DOHH2 (cell line): ENCODE measurements around the gene TBC1D16.

Experiments
- H3F3A ChIP-seq: fragments of 200-600 bp; sonication (generic), shearing (Covaris generic); 2 replicates; pipeline ENCODE4 v1.6.0; 2016; ENCODE audit warnings: antibody characterized with exemption, mild to moderate bottlenecking; ENCODE audit not compliant: control insufficient read depth, insufficient read depth
- H3K27ac ChIP-seq: fragments of 200-600 bp; sonication (generic); 2 replicates; pipeline ENCODE4 v1.5.1; 2014; ENCODE audit warnings: low read depth, mild to moderate bottlenecking, low read length, moderate library complexity
- H3K27me3 ChIP-seq: fragments of 200-600 bp; sonication (generic); 2 replicates; pipeline ENCODE4 v1.6.1; 2014; ENCODE audit warnings: mild to moderate bottlenecking, low read length, mixed read lengths; ENCODE audit not compliant: control insufficient read depth
- H3K36me3 ChIP-seq: fragments of 200-600 bp; sonication (generic); 2 replicates; pipeline ENCODE4 v1.6.1; 2014; ENCODE audit warnings: mild to moderate bottlenecking, low read length, moderate library complexity, mixed read lengths; ENCODE audit not compliant: control insufficient read depth
- H3K4me1 ChIP-seq: fragments of 200-600 bp; sonication (generic); 2 replicates; pipeline ENCODE4 v1.6.1; 2014; ENCODE audit warnings: mild to moderate bottlenecking, low read length, mixed read lengths; ENCODE audit not compliant: control insufficient read depth
- H3K4me2 ChIP-seq: fragments of 200-600 bp; sonication (generic); 2 replicates; pipeline ENCODE4 v1.6.0; 2014; ENCODE audit warnings: mild to moderate bottlenecking, low read length, moderate library complexity
- H3K4me3 ChIP-seq: fragments of 200-600 bp; sonication (generic); 2 replicates; pipeline ENCODE4 v1.5.1; 2014; ENCODE audit warnings: mild to moderate bottlenecking, low read length, mixed read lengths
- H3K79me2 ChIP-seq: fragments of 200-600 bp; sonication (generic); 2 replicates; pipeline ENCODE4 v1.6.1; 2014; ENCODE audit warnings: mild to moderate bottlenecking, low read length, mixed read lengths; ENCODE audit not compliant: control insufficient read depth
- H3K9me2 ChIP-seq: fragments of 200-600 bp; sonication (generic); replicated peaks from 2 replicates; pipeline ENCODE4 v1.6.1; 2014; ENCODE audit warnings: mild to moderate bottlenecking, low read length, mixed read lengths; ENCODE audit not compliant: control insufficient read depth
- H3K9me3 ChIP-seq: fragments of 200-600 bp; sonication (generic); 2 replicates; pipeline ENCODE4 v1.6.1; 2014; ENCODE audit warnings: antibody characterized with exemption, low read length, mixed read lengths; ENCODE audit not compliant: control insufficient read depth, insufficient read depth
- H4K20me1 ChIP-seq: fragments of 200-600 bp; sonication (generic); 2 replicates; pipeline ENCODE4 v1.6.0; 2014; ENCODE audit warnings: low read depth, mild to moderate bottlenecking, antibody characterized with exemption, low read length, moderate library complexity; ENCODE audit not compliant: control insufficient read depth, insufficient read depth
- EZH2phosphoT487 ChIP-seq: fragments of 200-600 bp; sonication (generic); IDR thresholded peaks from 2 replicates; pipeline ENCODE4 v1.6.1; 2017; ENCODE audit warnings: borderline replicate concordance, mild to moderate bottlenecking, antibody characterized with exemption, low read length, moderate library complexity, mixed read lengths
- TF ChIP-seq, protein P1 (sequence below): fragments of 200-600 bp; sonication (generic); IDR thresholded peaks from one replicate; pipeline ENCODE4 v1.5.1; 2014; ENCODE audit warnings: antibody characterized with exemption, mild to moderate bottlenecking, low read depth, low read length; ENCODE audit not compliant: poor library complexity, severe bottlenecking

Gene TBC1D16

DNA sequence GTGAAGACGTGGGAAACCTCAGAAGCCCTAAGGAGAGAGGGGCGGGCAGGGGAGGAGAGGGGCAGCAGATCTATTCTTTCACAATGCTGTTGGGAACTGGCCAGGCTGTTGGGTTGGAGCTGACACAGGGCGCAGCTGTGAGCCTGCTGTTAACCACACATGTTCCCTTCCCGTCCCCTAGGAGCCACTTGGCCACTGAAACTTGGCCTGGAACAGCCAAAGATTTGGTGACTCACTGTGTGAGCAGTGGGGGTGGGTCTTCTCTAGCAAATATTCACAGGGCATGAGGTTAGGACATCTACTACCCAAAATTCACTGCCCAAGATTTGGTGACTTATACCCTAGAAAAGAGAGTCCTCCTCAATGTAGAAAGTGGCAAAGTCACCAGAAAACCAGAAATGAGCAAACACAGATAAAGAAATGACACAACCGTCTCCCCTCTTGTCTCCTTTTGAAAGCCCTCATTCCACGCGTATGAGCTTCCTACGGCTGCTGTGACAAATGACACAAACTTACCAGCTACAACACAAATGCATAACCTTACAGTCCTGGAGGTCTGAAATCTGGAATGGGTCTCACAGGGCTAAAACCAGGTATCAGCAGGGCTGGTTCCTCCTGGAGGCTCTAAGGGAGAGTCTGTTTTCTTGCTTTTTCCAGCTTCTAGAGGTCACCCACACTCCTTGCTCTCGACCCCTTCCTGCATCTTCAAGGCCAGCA is 6.3 kb downstream of the TBC1D16 start:
- no peak overlapping the region for H3K27ac ChIP-seq
- H3K4me2 ChIP-seq = no peak overlapping the region
- no peak overlapping the region for H3K4me3 ChIP-seq

DNA sequence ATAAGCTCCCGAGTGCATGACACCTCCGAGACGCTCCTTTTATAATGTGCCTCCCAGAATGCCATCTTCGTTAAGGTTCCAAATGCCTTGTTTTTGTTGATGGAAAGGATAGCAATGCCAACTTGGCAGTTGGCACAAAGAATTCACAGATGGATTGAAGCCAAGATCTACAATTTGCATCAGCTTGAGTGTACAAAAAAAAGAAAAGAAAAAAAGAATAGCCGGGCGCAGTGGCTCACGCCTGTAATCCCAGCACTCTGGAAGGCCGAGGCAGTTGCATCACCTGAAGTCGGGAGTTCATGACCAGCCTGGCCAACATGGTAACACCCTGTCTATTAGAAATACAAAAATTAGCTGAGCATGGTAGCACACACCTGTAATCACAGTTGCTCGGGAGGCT is 7.6 kb downstream of the TBC1D16 start:
- no peaks in the 10 kb centered on the region for H3K4me1 ChIP-seq
- H3K36me3 ChIP-seq = no peaks in the 10 kb centered on the region
- H3K9me3 ChIP-seq = no peaks in the 10 kb centered on the region
- H3K27ac ChIP-seq = no peak overlapping the region
- TF ChIP-seq, protein P1, sequence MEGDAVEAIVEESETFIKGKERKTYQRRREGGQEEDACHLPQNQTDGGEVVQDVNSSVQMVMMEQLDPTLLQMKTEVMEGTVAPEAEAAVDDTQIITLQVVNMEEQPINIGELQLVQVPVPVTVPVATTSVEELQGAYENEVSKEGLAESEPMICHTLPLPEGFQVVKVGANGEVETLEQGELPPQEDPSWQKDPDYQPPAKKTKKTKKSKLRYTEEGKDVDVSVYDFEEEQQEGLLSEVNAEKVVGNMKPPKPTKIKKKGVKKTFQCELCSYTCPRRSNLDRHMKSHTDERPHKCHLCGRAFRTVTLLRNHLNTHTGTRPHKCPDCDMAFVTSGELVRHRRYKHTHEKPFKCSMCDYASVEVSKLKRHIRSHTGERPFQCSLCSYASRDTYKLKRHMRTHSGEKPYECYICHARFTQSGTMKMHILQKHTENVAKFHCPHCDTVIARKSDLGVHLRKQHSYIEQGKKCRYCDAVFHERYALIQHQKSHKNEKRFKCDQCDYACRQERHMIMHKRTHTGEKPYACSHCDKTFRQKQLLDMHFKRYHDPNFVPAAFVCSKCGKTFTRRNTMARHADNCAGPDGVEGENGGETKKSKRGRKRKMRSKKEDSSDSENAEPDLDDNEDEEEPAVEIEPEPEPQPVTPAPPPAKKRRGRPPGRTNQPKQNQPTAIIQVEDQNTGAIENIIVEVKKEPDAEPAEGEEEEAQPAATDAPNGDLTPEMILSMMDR = no peak
- TF ChIP-seq EZH2phosphoT487 = no peak
- peaks cover 3% of the 10 kb centered on the region for H3K27me3 ChIP-seq
- no peaks in the 10 kb centered on the region for H4K20me1 ChIP-seq
- H3K9me2 ChIP-seq = no peaks in the 10 kb centered on the region
- no peak overlapping the region for H3K4me3 ChIP-seq
- H3F3A ChIP-seq = no peaks in the 10 kb centered on the region
- no peak overlapping the region for H3K4me2 ChIP-seq
- H3K79me2 ChIP-seq = no peaks in the 10 kb centered on the region

More for the DNA sequence above, 6.3 kb downstream of the TBC1D16 start:
- Histone ChIP-seq H3K79me2 (no peaks in the 10 kb centered on the region), H3F3A (no peaks in the 10 kb centered on the region), H4K20me1 (no peaks in the 10 kb centered on the region), H3K36me3 (no peaks in the 10 kb centered on the region), H3K9me2 (no peaks in the 10 kb centered on the region), H3K4me1 (no peaks in the 10 kb centered on the region), H3K9me3 (no peaks in the 10 kb centered on the region), H3K27me3 (peaks cover 13% of the 10 kb centered on the region)
- TF ChIP-seq, protein P1 = no peak
- TF ChIP-seq EZH2phosphoT487 = no peak

DNA sequence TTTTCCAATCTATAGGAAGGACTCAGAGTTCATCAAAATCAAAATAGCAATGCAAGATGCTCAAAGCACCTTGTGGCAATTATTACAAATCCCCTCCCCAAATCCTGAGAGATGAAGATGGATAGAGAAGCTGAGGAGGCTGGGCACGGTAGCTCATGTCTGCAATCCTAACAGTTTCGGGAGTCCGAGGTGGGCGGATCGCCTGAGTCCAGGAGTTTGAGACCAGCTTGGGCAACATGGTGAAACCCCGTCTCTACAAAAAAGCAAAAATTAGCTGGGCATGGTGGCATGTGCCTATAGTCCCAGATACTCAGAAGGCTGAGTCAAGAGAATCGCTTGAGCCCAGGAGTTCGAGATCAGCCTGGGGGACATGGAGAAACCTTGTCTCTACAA is 8.6 kb downstream of the TBC1D16 start:
- TF ChIP-seq EZH2phosphoT487 = no peak
- TF ChIP-seq, protein P1 = no peak
- Histone ChIP-seq H3K79me2 (no peaks in the 10 kb centered on the region), H3K27ac (no peak overlapping the region), H3F3A (no peaks in the 10 kb centered on the region), H3K4me2 (no peak overlapping the region), H3K4me1 (no peaks in the 10 kb centered on the region), H3K27me3 (no peaks in the 10 kb centered on the region), H3K36me3 (no peaks in the 10 kb centered on the region), H3K9me3 (no peaks in the 10 kb centered on the region), H4K20me1 (no peaks in the 10 kb centered on the region), H3K9me2 (no peaks in the 10 kb centered on the region), H3K4me3 (no peak overlapping the region)
